HG03196 (cell line): ENCODE measurements around the gene COQ3.
A peak's percentile ranks its signal among the peaks of the same experiment; 100 is the strongest.
"Not testable (repeated sequence)": the region's sequence is repeated elsewhere in the genome, so short reads cannot be mapped to it uniquely, and the experiment has no call there.

Experiments
- ATAC-seq: cut with Tn5 transposase; IDR thresholded peaks from one replicate; pipeline ENCODE4 v1.9.1; 2021; ENCODE audit not compliant: unreplicated experiment

The COQ3 gene

DNA sequence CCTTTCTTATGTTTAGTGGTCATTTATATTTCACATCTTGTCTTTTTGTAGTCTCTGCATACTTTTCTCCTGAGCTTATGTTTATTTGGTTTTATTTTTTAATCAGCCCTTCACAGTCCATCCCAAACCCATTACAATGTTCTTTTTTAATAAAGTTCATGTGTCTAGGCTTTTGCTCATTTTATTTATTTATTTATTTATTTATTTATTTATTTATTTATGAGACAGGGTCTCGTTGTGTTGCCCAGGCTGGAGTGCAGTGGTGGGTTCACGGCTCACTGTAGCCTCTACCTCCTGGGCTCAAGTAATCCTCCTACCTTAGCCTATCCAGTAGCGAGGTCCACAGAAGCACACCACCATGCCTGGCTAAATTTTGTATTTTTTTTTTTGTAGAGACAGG is 3.1 kb downstream of the COQ3 start:
- ATAC-seq, result no peak

DNA sequence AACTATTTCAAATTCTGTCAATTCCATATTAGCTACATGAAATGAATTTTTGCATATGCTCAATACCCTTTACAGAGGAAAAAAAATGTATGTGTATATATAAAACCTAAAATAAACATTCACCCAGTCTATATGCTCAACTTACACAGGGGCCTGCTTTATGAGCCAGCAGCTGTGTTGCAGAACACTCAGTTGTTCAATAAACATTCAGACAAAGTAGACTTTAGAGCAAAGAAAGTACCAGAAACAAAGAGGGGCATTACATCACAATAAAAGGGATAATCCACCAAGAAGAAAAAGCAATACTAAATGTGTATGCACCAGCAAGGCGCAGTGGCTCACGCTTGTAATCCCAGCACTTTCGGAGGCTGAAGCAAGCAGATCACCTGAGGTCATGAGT is 9.5 kb downstream of the COQ3 start:
- ATAC-seq, result no peak

DNA sequence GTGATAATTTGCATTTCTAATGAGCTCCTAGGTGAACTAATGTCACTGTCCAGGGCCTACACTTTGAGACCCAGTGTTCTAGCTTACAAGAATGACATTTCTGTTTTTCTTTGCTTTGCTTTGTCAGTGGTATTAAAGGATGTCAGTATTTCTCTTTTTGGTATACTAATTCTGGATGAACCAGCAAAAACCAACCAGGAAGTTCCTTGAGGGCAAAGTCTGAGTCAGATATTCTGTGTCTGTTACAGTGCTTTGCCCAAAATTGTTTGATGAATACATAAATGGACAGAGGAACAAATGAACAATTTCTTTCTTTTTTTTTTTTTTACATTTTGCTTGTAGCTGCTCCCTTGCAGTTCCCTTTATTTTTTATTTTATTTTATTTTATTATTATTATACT is 15.4 kb downstream of the COQ3 start:
- ATAC-seq, result no peak

DNA sequence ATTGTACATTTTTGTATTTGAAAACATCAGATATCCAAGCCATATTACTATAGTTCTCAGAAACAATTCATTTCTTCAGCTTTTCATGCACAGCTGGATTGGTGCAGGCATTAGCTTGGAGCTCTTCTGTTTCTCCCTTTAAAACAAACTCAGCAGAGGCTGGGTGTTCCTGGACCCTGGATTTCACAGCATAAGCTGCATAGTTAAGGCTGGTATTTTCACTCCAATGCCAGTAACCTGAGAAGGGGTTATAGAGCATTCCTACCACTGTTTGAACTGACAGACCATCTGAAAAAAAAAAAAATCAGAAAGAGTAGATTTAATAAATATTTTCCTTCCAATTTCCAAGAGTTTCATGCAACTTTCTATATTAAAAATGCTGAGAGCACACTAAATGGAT is 24.5 kb downstream of the COQ3 start:
- ATAC-seq, result no peak

DNA sequence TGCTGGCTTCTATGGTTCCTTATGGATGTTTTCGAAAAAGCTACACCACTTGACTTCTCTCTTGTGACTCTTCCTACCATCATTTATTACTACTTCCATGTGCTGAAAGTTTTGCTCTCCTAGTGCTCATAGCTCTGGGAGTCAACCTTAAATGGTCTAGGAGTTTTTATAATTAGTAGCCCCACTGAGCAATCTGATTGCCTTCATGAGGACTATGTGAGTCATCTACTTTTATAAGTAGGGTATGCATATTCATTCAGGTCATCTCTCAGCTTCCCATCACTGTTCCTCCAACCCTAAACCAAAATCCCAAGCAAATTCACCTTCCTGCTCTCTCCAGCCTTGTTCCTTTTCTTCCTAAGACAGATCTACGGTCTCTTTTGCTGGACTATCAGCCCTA is 27.1 kb downstream of the COQ3 start:
- no peak for ATAC-seq

DNA sequence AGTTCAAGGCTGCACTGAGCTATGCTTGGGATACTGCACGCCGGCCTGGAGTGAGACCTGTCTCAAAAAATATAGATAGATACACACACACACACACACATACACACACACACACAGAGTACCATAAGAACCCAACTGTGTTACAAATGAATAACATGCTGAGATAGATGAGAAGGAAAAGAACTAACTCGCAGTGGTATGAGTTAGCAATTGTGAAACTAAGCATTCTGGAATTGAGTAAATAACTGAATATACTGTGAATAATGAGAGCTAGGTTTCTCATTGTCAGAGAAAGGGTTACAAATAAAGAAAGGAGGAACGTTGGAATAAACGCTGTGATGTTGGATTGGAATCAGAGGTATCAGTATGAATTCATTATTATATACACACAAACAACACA is 30.0 kb downstream of the COQ3 start:
- peak; percentile 72 for ATAC-seq

DNA sequence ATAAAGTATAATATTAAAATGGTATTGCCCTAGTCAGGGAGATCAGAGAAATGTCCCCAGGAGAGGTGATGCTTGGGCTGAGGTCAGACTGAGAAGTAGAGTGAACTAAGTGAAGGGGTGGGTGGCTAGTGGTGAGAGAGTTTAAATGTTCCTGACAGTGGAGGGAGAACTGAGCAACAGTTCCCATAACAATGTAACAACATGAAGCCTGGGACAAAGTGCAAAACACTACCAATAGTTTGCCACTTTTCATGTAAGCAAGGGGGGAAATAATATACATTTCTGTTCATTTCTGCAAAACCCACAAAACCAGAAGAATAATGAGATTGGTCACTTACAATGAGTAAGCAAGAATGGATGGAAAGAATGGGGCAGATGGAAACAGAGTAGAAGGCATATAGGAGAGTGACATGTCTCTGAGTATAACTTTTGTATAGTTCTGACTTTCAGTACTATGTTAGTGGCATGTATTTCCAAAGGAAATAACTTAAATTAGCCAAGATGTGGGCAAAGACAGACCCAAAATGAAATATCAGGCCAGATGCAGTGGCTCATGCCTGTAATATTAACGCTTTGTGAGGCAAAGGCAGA is 31.2 kb downstream of the COQ3 start:
- no peak for ATAC-seq

DNA sequence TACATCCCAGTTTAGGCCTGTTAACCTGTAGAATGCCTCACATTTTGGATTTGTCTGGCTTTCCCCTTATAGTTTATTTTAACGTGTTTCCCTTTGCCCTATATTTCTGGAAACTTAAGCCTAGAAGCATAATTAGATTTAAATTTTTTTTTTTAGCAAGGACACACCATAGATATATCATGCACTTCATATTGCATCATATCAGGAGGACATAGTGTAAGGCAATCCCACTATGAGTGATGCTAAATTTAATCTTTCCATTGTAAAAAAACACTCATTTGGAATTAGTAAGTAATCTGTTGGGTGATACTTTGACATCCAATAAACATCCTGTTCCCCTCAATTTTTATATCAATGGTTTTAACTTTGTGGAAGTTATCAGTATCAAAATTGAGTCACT is 34.2 kb downstream of the COQ3 start:
- ATAC-seq, result no peak

DNA sequence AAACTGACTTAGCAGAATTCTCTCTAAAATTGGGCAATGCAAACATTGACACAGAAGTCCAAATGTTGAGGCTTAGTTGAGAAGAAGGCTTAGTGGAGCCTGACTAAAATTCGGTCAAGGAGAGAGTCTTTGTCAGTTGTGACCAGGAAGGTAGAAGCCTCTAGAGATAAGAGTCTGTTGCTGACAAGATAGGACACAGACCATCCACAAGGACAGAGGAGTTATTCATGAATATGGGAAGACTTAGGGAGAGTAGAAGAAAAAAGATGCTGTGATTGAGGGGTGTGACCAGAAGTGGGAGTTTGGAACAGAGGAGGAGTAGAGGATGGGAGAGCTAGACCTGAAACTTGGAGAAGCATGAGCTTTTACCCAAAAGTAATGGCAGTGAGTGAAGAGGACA is 37.4 kb downstream of the COQ3 start:
- ATAC-seq, result no peak

DNA sequence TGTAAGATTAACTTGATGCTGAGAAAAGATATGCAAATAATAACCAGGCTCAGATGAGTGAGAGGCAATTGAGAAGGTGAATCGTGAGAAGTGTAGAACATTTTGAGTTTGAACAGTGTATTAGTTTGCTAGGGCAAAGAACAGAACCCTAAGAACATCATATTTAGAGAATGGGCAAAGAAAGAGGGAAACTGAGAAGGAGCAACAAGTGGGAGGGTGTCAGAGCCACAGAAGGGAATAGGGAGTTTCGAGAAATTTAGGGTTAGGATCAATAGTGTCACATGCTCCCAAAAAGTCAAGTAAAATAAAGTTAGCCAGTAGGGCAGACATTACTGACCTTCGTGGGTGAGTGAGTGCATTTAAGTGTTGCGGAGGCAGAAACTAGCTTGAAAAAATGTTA is 39.0 kb downstream of the COQ3 start:
- ATAC-seq, result no peak

DNA sequence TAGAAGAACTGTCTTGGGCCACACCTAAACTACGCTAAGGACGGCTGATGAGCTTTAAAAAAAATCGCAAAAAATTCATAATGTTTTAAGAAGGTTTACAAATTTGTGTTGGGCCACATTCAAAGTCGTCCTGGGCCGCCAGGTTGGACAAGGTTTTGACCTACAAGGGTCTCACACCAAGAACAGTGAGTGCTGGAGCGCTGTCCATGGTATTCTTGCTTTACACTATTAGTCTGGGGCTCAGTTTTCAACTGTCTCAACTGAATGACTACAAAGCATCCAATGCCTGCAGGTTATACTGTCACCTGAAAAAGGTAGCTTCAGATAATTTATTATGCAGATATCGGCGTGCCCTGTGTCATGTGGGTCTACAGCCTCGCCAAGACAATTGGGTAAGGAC is 40.9 kb downstream of the COQ3 start:
- ATAC-seq, result no peak

DNA sequence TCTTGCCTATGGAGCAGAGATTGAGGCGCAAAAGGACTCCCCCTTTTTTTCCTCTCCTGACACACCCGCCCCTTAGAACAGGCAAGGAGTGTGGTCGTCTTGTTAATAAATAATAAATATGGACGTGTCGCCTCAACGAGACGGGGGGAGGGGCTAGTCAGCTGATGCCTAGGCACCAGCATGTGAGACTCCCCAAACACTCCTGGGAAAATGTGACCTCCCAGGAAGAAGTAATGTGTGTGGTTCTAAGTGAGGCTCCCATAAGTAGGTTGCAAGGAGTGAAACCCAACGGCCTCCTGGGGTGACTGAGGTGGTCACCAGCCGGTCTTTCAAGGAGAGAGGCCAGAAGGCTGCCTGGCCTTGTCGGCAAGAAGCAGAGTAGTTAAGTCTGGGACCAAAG is 43.4 kb downstream of the COQ3 start:
- ATAC-seq, result no peak

DNA sequence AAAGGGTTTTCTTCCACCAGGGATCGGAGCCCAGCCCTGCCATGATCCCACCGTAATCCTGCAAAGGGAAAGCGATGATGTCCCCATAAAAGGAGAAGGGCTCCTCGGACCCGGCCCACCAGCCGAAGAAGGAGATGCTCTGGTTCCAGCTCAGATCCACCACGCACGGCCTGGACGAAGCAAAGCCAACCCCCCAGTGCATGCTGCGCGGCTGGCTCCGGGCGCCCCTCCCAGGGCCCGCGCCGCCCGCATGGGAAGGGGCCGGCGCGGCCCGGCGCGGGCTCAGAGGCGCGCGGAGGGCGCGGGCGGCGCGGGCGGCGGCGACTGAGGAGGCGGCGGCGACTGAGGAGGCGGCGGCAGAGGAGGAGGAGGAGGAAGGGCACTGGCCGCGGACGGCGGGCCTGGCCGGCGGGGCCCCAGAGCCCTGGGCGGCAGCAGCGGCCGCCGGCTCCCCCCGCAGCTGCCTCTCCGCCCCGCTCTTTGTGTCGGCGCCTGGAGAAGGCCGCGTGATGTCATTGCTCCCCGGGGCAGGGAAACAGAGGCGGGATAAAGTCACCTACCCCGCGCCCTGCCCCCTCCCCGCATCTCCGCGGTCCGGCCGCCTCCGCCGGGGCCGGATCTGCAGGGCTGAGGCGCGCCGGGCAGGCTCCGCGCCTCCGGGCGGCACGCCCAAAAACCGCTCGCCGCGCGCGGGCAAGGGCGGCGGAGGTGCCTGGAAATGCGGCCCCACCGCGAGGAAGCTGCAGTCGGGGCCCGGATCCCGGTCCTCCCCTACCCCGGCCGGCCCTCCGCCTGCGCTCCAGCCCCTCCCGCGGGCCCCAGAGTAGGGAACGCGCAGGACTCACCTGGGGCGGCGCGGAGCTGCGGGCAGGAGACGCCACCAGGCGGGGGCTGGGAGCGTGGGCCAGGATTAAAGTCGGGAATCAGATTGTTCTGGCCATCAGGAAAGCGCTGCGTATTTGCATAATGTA is 44.5 kb downstream of the COQ3 start, which contains the start of gene FAXC:
FAXC (minus strand) TSS at position 504 of the 971 bp plus-strand sequence; CDS start at position 202, 302 bp downstream.
- ATAC-seq, result peak; percentile 42

DNA sequence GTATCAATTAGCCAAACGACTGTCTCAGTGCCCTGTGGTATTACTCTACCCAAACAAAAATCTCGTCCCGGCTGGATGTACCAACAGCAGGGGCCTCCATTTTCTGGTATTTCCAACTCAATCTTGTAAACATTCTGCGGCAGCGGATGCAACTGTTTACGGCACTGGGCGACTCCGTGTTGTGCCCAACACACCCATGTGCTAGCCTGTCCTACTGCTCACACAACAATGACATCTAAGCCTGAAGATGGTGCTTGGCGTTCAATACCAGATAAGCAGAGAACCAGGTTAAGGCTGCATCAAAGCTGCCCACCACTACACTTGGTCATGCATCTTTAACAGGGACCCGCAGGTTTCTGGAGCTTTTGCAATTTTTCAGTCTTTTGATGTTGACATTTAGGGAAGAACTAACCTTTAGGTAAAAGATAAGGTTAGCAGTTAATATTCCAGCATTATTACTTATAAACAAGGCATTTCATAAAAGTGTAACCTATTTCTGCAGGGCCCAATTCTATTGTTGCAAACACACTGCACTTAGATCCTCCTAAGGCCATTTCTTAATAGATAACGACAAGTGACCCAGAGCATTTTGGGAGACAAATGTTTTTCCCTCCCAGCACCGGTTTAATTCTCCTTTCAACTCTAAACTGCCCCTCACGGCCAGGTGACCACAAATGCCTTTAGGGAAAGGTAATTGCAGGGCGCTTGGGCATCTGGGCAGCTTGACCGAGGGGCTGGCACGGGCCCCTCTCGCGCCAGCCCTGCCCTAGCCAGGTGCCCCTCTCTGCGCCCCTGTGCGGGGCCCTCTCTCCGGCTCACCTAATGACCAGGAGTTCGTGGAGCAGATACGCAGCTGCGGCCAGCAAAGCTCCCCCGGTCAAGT is 45.5 kb downstream of the COQ3 start:
- ATAC-seq, result no peak

DNA sequence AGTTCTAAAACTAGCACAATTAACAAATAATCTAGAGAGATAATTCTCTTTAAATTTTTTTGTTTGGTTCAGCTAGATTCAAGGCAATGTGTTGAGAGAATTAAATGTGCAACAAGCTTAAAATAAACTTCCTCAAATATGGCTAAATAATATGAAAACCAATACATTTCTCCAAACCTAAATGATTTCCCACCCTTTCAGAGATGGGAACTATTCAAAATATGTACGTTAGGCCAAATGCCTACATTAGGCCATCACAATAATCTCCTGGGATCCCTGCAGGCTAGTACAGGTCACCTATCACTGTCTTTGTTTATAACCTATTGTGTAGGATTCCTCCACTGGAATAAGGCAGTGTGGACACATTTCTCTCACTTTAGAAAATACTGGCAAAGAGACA is 46.2 kb downstream of the COQ3 start:
- no peak for ATAC-seq

DNA sequence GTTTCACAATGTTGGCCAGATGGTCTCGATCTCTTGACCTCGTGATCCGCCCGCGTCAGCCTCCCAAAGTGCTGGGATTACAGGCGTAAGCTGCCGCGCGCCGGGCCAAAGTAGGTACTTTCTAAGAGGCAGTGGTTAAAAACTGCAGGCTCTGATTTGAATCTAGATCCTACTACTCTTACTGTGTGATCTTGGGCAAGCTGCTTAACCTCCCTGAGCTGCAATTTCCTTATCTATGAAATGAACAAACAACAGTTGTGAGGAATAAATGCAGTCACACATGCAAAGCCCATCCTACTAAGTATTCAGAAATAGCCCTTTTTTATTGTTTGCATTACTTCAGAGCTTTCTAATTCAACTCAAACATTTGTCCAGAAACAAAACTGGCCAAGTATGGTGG is 47.4 kb downstream of the COQ3 start:
- no peak for ATAC-seq

DNA sequence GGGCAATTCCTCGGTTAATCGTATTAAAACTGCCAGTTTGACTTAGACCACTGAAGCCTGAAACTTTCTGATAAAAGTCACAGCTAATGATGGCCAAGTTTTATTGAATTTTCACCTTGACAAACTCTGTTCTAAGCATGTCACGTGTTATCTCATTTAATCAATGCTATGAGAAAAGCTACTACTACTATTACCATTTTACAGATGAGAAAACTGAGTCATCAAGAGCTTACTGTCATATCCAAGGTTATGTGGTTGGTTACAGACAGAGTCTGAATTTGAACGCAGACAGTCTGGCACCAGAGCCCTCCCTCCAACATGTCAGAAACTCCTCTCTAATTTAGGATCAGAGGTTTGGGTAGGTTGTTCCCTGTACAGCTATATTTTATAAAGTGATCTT is 48.8 kb downstream of the COQ3 start:
- ATAC-seq, result no peak

DNA sequence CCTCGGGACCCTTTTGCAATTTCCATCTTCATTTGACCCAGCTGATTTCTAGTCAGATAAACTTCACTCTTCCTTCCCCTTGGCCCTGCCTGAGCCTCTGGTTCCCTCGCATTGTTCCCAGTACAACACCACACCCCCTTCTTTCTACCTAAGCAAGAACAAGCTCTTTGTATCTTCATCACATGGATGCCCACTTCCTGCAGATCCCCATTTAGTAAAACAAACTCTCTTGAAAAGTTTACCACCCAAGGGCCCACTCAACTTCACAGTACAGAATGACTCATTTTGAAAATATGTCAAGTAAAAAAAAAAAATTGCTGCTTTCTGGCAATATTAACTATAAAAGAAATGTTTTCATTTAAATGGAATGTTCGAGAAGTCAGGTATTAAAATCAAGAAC is 49.7 kb downstream of the COQ3 start:
- no peak for ATAC-seq

DNA sequence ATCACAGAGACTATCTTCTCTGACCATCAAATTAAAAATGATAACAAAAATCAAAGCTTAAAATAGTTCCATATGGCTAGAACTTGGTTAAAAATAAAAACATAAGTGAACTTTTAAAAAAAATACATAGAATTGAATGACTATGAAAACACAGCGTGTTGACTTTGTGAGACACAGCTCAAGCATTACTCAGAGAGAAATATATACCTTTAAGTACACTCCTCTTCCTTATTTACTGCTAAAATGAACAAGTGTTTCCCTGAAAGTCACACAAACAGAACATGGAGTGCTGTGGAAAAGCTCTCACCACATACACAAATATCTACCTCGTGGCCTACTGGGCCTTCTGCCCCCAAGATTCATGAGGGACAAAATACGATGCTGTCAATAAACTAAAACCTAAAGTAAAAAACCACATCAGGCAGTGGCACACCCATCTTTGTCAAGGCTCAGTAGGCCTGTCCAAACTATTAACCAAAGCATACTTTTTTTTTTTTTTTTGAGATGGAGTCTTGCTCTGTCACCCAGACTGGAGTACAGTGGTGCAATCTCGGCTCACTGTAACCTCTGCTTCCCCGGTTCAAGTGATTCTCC is 52.0 kb downstream of the COQ3 start:
- ATAC-seq, result peak; percentile 49

DNA sequence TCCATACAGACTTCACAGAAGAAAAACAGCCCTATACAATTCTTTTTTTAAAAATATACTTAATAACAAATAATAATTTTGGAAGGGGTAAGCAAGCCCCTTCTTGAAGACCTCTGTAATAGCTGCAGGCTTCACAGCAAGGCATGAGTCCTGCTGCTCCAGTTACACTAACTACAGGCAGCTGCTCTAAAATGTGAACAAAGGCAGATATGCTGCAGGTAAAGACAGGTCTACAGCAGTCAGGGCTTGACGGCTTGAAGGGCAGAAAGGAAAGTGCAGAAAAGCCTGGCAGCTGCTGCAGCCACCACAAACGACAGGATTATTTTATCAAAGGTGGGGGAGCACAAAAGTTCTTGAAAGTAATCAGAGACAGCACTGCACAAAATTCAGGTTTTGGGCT is 55.8 kb downstream of the COQ3 start:
- ATAC-seq, result no peak

DNA sequence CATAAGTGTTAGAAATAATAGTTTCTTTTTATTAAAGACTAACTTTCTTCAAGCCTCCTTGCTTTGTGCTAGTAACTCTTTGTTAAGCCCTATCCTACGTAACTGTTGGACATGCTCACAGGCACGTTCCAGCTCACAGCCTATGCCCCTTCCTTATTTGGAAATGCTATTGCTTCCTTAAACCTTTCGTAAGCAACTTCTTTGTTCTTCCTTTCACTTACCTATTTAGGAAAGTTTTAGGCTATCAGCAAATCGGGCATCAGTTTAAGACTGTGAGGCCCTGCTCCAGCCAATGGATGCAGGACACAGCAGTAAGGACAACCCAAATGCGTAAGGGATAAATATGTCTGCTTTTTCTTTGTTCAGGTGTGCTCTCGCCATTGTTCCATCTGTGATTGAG is 58.7 kb downstream of the COQ3 start:
- ATAC-seq, result not testable (repeated sequence)
